NCI-H748 (cell line): Measurements from ENCODE around the gene MACROD2.
A peak's percentile ranks its signal among the peaks of the same experiment; 100 is the strongest.
"Not testable (repeated sequence)": the region's sequence is repeated elsewhere in the genome, so short reads cannot be mapped to it uniquely, and the experiment has no call there.

Experiments used
- DNase-seq: peaks from one replicate; lab custom pipeline; 2025; ENCODE audit not compliant: unreplicated experiment; lab: John Stamatoyannopoulos, UW

Gene MACROD2

DNA sequence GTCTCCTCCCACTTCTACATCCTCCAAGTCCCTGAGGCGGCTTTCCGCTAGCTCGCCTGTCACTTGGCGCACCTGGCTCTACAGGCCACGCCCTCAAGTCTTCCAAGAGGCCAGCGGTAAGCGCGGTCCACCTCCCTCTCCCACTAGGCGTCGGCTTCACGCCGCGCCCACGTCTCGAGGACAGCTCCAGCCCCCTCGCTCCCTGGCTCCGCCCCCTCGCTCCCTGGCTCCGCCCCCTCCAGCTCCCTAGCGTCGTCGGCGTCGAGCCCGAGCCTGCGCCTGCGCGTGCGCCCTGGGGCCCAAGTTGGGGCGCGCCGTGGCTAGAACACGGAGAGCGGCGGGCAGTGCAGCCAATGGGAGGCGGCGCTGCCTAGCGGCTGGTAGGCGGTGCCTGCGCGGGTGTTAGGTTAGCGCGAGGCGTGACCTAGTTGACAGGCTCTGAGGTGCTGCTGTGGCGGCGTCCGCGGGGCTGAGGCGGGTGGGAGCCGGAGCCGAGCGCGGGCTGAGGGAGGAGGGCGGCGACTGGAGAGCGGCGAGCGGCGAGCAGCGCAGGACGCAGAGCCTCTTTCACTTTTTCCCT, at the start of gene MACROD2:
MACROD2 (plus strand) TSS at position 431 of the 580 bp plus-strand sequence.
- DNase-seq = peak; percentile 98

DNA sequence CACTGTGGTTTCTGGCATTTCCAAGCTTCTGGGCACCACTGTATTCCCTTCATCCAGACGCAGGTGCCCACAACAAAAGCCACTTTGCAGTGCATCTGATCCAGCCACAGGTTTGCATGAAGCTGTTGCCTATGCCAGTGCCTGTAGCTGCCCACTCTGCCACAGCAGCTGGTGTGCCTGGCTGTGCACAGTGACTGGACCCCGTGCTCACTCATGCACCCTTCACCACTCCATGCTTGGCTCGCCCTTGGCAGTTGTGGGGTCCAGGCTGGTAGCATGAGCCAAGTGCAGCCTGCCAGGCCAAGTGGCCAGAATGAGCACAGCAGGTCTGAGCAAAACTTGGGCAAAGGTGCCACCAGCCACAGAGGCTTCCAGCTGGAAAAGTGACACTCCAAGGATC, 47.6 kb upstream of the MACROD2 start:
- DNase-seq = no peak

DNA sequence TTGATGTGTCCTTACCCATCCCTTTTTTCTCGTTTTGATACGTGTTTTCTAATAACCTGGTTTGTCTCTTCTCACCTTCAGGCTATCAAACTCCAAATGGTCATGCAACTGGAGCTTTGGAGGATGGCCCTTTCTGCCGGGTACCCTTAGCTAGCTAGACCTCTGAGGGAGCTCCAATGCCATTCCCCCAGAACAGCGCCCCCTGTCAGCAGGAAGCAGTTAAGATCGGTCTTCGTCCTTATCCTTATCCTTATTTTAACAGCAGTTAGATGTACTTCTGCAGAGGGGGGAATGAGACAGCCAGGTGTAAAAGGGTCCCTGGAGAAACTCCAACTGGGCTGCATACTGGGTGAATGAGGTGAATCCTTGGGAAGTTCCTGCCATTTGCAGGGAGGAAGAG, 42.1 kb upstream of the MACROD2 start:
- DNase-seq = peak; percentile 28

DNA sequence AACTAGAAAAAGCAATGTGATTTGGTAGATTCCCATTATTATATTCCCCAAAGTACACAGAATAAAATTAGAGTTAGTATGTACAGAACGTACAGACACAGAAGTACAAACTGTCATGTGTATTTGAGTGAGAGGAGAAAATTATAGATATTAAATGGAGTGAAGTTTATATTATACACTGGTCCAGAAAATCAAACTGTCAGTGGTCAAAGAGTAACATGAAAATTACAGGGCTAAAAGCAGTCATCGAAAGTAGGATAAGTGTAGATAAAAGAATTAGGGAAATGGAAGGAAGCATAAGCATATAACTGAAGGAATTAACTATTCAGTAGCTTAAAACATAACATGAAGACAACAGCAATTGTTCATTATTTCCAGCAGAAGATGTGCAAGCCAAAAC, 35.2 kb upstream of the MACROD2 start:
- DNase-seq = no peak

DNA sequence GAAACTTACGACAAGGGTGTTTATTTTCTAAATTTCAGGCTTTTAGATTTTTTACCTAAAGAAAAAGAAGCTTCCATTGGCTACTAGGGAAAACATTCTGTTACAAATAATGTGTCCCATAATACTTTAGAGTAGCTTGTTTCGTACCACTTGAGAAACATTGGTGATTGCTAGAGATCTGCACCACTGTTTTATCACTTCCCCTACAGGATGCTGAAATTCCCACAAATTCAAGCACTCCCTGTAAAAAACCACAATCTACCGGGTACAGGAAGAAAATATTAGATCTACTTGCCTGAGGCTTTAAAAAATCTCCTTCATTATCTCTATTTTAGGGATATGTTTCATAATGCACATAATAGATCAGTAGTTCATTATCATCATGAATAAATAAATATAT, 34.8 kb upstream of the MACROD2 start:
- DNase-seq = no peak

DNA sequence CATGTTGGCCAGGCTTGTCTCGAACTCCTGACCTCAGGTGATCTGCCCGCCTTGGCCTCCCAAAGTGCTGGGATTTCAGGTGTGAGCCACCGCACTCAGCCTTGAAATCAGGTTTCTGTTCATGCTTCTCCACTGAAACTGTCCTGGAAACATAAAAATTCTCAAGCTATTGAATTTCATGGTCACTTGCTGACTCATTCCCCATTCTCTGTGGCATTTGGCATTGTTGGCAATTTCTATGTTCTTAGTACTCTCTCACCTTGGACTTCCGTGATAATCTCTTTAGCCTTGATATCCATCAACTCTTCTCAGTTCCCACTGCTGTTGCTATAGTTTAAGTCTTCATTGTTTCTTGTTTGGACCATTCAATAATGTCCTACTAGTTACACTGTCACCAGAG, 11.1 kb upstream of the MACROD2 start:
- no peak for DNase-seq

DNA sequence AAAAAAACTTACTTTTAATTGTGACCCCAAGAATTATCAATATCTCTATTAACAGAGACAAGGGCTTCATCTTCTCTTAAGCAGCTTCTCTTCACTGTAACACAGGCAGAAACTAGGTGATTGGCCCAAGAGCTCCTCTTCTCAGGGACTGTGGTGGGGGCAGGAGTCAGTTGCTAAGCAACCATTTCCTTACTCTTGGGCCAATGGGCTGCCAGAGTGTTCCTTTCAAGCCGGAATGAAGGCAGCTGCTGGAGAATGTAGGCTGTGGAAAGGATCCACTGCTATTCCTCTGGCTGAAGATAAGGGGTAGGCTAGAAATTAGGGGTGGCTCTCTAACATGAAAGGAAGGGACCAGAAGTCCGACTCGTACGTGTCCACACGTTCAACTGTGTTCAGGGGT, 4.9 kb upstream of the MACROD2 start, which contains the start of gene SEL1L2:
SEL1L2 (minus strand) TSS at position 150 of the 400 bp plus-strand sequence; CDS start at position 70, 80 bp downstream.
- DNase-seq = peak; percentile 67

DNA sequence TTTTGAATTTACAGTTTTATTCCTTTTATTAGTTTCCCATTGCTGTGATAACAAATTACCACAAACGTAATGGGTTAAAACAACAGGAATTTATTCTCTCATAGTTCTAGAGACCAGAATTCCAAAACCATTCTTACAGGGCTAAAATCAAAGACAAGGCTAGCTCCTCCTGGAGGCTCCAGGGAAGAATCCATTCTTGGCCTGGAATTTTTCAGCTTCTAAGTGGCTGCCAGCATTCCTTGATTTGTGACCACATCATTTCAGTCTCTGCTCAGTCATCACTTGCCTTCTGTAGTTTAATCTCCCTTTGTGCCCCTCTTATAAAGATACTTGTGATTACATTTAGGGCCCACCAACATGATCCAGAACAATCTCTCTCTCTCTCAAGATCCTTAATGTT, 4.0 kb upstream of the MACROD2 start:
- DNase-seq = no peak

DNA sequence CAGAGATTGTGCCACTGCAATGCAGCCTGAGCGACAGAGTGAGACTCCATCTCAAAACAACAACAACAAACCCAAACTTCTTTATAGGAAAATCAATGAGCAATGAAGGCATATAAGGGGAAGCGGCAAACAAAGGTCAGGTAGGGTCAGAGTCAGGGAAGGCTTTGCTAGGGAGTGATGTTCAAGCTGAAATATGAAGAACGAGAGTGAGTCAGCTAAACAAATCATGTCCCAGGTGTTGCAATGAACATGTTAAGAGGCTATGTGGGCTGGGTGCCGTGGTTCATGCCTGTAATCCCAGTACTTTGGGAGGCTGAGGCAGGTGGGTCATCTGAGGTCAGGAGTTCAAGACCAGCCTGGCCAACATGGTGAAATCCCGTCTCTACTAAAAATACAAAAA, 3.4 kb upstream of the MACROD2 start:
- DNase-seq = not testable (repeated sequence)

DNA sequence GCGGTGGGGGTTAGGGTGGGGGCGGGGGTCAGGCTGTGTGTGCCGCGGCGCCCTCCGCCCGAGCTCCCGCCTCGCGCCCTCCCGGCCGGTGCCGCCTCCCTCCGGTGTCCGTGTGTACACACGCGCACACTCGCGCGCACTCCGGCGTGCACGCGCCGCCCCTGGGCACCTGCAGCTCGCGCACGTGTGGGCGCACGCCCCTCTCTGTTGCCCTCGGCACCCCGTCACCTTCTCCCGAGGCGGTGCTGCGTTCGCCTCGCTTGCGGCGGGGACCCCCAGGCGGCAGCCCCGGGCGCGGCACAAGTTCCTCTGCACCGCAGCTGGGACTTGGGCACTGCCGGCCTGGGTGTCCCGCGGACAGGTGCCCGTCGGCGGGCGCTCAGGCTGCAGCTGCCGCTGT, 525 bp downstream of the MACROD2 start:
- DNase-seq = peak; percentile 80

DNA sequence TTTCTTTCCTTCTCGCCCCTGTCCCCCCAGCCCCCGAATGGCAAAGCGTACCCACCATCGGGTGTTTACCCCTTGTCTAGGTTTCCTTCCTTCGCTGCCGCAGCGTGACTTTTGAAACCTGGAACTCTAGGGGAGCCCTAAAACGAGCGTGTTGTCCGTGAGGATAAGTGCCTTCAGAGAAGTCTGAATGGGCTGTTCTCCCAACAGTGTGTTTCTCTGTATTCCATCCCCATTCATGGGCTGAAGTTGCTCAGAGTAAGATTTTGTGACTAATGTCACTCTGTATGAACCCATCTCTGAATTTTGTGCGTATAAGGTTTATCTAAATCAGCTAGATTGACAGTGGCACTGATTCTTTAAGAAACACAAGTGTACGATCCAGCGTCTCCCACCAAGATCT, 949 bp downstream of the MACROD2 start:
- DNase-seq = peak; percentile 51

DNA sequence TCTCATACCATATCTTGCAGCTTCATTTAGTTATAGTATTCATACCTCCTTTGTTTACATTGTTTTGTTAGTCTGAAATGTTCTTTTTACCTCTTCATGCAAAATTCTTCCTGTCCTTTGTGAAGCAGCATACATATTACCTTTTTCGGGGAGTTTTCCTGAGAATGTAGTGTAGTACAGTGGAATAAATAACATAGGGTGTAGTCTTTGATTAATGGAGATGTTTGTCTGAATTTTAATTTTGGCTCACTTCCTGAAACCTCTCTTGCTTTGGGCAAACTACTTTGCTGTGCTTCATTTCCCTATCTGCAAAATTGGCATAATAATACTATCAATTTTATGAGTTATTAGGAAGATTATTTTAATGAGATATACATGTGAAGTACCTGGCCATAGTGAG, 5.6 kb downstream of the MACROD2 start:
- no peak for DNase-seq

DNA sequence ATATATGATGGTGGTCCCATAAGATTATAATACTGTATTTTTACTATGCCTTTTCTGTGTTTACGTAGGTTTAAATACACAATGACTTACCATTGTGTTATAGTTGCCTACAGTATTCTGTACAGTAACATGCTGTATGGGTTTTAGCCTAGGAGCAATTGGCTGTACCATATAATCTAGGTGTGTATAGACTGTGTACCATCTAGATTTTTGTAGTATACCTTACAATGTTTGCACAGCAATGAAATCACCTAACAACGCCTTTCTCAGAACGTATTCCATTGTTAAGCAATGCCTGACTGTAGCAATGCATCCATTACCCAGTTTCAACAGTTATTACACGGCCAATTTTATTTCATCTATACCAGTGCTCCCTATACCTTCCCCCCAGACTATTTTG, 10.7 kb downstream of the MACROD2 start:
- DNase-seq = no peak

DNA sequence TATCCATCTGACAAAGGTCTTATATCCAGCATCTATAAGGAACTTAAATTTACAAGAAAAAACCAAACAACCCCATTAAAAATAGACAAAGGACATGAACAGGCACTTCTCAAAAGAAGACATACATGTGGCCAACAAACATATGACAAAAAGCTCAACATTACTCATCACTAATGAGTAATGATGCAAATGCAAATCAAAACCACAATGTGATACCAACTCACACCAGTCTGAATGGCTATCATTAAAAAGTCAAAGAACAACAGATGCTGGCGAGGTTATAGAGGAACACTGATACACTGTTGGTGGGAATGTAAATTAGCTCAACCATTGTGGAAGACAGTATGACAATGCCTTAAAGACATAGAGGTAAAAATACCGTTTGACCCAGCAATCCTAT, 13.9 kb downstream of the MACROD2 start:
- DNase-seq = no peak

DNA sequence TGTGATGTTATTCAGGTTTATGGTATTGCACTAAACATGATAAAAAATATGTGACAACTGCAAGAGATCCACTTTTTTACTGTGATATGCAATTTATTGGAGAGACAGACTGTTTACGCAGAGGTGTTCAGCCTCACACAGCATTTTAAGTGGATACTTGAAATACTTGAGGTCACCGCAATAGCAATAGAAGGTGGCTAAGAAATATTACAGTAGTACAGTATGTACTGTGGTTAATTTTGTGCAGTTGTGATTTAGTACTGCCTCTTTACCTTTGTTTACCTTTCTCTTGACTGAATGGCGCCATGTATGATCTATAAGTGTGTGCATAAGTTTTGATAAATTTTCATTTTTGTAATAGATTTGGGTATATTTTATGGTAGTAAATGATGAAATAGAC, 17.4 kb downstream of the MACROD2 start:
- DNase-seq = no peak

DNA sequence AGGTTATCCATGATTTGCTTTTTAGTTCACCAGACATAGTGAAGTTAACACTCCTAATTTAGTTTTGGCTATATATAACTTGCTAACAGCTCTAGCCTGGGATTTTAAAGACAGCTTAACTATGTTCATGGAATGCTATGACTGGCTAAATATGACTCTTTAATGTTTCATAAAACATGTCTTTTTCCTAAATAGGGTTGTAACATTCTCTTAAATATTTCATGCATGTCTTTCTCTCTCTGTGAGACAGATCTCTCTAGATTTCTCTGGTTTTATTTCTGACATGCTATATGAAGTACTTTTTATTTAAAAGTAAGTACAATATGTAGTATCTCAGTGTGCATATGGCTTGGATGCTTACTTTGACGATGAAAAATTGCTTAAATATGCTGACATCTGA, 35.7 kb downstream of the MACROD2 start:
- no peak for DNase-seq

DNA sequence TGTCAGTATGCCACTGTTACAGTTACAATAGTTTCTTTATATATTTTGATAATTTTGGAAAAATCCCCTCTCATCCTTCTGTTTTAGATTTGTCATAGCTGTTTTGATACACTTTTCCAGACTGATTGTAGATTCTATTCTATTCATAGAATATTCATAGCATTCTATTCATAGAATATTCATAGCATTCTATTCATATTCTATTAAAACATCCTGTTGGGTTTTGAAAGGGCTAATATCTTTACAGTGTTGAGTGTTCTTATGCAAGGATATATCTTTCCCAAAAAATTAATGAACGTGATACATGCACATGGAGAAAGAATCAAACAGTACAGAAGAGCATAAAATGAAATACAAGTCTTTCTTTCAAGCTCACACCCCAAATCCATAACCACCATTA, 38.0 kb downstream of the MACROD2 start:
- no peak for DNase-seq

DNA sequence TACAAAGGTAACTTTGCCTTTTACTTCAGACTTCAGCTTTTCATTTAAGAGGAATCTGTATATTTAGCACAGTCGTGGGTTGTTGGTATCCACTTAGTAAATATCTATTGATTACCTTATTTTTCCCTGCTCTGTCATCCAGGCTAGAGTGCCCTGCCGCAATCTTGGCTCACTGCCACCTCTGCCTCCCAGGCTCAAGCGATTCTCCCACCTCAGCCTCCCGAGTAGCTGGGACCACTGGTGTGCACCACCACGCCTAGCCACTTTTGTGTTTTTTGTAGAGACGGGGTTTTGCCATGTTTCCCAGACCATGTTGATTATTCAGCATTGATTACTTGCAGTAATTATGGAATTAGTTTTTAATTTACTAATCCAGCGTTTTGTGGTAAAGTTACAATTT, 41.3 kb downstream of the MACROD2 start:
- DNase-seq = no peak

DNA sequence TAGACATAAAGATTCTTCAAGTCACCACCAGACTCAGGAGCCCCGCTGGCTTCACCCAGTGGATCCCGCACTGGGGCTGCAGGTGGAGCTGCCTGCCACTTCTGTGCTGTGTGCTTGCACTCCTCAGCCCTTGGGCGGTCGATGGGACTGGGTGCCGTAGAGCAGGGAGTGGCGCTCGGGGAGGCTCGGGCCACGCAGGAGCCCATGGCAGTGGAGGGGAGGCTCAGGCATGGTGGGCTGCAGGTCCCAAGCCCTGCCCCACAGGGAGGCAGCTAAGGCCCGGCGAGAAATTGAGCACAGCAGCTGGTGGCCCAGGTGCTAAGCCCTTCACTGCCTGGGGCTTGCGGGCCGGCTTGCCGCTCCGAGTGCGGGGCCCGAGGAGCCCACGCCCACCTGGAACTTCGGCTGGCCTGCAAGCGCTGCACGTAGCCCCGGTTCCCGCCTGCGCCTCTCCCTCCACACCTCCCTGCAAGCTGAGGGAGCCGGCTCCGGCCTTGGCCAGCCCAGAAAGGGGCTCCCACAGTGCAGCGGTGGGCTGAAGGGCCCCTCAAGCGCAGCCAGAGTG, 49.5 kb downstream of the MACROD2 start:
- not testable (repeated sequence) for DNase-seq

DNA sequence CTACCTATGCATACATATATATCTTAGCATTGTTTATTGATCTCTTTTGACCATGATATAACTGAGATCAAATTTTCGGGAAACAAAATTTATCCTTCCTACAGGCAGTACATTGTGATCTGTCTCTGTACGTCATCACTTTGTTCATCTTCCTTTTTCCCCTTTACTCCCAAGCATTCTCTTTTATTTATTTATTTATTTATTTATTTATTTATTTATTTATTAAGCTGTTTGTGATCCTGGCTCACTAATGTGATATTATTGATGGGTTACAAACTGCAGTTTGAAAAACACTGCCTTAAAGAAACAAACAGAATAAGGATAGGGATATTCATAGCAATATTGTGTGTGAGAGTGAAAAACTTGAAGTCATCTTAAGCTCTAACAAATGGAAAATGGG, 51.2 kb downstream of the MACROD2 start:
- DNase-seq = no peak

DNA sequence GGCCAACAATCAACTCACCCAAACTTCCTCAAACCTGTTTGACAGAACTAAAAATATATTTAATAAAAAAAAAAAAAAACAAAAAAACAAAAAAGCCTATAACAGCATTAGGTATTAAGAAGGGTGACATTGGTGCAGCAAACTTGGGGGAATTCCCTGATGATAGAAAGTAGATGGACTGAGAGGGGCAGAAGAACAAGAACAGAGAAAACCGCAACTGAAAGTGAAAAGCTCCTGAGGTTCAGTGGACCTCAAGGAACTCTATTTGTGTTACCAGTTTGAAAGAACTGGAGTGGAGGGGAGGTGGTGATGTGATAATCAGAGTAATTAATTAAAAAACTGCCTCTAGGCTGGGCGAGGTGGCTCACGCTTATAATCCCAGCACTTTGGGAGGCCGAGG, 53.8 kb downstream of the MACROD2 start:
- no peak for DNase-seq

DNA sequence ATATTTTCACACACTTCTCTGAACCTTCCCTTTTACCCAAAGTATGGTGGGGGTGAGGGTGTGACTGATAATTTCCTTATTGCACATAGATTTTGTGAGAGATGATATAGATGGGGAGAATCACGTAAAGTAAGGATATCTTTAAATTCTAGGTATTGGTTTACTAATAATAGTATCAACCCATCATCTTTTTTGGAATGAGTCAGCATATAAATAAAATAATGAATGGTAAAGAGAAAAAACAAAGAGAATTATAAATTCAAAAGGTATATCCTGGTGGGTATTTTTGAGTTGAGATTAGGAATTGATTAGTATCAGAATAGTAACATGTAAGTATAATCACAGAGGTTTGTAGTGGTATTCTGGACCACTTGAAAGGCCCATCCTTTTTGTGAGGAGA, 56.1 kb downstream of the MACROD2 start:
- DNase-seq = no peak

DNA sequence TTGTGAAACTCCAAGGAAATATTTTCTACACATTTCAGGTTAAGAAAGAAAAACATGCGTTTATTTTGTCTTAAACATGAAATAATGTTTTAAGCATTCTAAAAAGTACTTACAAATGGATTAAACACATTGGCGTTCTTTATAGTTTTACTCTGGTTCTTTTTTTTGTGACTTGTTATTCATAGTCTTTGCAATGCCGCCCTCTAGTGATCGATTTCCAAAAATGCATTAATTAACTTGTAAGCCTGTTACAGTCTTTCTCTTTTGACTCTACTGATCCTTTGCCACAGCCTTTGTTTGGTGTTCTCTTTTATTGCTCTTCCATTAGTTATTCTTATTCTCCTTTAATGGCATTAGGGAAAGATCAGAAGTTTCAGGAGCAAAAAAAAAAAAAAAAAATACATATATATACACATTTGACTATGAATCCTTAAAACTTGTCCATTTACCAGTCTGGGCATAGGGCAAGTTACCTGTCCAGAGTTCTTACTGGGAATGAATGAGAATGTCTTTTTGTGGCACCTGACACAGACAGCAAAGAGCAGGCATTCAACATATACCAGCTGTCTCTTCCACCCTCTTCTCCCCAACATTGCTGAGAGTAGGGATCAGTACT, 59.9 kb downstream of the MACROD2 start:
- DNase-seq = peak; percentile 74
